NOMO-1 (cell line): ENCODE results near the gene SLC37A3.
A peak's percentile ranks its signal among the peaks of the same experiment; 100 is the strongest.

Experiments
- DNase-seq, 2 experiments: peaks; one replicate each; lab custom pipeline; 2025; ENCODE audit not compliant: unreplicated experiment in 2 of 2; lab: John Stamatoyannopoulos, UW

Gene SLC37A3

GRCh38 chr7:140402178-140402835 is 4.0 kb upstream of the SLC37A3 start:
- no peak for DNase-seq

GRCh38 chr7:140400381-140400780 is 2.1 kb upstream of the SLC37A3 start:
- no peak for DNase-seq

DNA sequence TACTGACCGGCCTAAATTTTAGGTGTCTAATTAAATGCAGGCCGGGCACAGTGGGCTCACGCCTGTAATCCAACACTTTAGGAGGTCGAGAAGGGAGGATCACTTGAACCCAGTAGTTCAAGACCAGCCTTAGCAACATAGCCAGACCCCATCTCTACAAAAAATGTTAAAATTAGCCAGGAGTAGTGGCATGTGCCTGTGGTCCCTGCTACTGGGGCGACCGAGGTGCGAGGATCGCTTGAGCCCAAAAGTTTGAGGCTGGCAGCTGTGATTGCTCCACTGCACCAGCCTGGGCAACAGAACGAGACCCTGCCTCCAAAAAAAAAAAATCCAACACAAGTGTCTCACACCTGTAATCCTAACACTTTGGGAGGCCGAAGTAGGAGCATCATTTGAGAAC is 491 bp upstream of the SLC37A3 start:
- DNase-seq = no peak

DNA sequence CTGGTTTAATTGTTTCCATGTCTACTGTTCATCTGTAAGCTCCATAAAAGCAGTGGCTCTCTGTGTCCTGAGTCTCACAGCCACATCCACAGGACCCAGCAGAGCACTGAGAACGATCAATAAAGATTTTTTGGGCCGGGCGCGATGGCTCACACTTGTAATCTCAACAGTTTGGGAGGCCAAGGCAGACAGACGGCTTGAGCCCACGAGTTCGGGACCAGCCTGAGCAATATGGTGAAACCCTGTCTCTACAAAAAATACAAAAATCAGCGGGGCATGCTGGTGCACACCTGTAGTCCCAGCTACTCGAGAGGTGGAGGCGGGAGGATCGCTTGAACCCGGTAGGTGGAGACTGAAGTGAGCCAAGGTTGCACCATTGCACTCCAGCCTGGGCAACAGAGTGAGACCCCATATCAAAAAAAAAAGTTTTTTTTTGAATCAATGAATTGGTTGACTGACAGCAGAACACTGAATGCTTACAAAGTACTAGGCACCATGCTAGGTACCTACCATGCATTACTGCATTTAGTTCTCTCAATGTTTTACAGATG is 4.5 kb downstream of the SLC37A3 start:
- no peak for DNase-seq

DNA sequence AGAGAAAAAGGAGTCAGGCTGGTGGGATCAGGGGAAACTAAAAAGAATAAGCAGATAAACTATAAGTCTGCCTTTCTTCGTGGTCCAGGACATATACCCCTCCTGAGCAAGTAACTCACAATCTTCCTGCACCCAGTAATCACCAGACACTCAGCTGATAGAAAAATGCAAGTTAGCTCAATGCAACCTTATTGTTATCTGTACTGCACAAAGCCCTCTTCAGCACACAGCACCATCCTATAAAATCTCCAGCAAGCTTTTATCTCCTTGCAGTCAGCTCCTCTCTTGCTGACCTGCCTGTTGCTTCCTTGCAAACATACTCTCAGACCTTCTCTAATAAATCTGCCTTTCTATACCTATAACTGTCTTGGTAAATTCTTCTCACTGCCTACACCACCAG is 6.7 kb downstream of the SLC37A3 start:
- DNase-seq = no peak

DNA sequence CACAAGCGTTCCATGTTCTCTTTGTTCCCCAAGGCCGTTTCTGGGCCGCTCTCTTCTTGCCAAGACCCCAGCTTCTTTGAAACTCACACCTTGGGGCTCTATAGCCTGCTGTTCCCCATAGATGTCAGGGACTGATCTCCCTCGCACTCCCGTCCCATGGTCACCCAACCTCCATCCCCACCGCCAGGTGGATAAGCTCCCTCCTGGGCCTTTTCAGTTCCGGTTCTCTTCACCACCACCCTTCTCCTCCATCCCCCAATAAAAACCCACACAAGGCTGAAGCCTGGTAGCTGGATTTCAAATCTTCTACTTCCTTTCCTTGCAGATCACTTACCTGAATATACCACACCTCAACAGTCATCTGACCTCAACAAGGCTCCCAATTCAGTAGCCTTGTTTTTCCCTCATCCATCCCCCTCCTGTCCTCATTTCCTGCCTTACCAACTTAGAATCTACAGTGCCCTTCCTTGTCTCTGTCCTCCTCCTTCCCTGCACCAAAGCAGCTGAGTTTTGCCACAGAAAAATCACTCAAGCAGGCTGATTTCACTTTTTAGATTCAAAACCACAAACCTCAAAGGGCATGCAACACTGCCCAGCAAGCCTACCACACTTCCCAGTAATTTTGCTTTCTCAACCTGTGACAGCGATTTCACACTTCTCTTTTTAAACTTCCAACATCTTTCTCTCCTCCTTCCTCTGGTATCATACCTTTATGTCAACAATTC is 7.7 kb downstream of the SLC37A3 start:
- DNase-seq = peak in 1 of 2 experiments; percentile 31

DNA sequence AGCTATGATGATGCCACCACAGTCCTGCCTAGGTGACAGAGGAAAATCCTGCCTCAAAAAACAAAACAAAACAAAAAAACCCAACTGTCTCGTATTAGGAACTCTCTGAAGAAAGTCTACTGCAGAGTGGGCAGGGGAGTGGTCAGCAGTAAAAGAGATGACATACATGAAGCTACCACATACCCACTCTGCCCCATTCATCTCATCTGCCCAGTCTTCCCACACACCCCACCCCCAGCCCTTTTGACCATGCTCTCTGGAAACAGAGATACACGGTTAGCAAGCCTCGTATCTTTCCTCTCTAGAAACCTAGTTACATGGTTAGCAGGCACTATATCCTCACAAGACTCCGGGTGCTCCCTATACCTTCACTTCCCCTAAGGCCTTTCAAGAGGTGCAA is 8.3 kb downstream of the SLC37A3 start:
- DNase-seq = no peak

GRCh38 chr7:140389445-140389844 is 8.9 kb downstream of the SLC37A3 start:
- no peak for DNase-seq

DNA sequence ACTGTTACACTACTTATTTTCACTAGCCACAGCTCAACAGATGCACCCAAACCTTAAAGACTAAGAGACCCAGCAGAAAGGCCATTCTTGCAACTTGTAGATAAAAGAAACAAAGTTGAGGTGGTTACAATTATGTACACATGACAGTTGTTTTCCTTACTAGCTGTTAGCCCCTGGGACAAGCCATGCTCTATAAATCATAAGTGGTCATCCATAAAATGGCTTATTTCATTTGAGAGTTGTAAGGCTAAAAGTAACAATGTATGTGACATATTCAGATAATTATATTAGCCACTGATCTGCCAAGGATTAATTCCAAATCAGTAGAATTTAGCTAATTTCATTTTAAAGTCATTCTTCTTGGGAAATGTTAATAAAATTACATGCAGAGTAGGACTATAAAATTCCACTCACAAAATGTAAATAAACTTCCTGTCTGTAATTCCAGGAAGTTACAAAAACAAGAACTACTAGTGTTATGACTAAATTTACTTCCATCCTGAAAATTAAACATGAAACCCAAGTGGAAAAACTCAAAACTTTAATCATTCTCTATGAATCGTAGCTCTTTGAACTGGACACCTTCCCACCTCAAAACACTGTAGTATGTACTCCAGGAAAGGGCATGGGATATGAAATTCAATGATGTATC is 13.3 kb downstream of the SLC37A3 start:
- DNase-seq = no peak

DNA sequence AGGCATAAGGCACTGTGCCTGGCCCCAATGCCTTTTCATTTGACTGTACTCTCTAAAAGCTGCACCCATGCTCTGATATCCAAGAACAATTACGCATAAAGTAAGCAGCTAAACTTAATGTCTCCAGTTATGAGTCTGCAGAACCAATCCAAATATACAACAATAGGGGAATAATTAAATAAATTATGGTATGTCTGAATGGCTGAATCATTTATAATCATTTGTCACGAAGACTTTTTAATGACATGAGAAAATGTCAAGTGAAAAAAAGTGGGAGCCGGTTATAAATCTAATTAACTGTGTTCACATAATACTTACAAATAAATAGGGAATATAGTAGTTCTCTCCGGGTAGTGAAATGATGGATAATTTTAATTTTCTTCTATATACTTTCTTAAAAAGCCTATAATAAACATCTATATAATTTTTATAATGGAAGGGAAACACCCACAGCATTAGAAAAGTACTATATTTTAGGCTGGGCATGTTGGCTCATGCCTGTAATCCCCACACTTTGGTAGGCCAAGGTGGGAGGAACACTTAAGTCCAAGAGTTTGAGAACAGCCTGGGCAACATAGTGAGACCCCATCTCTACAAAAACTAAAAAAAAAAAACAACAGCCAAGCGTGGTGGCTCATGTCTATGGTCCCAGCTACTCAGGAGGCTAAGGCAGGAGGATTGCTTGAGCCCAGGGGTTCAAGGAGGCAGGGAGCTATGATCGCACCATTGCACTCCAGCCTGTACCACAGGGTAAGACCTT is 14.2 kb downstream of the SLC37A3 start:
- DNase-seq = no peak

- no peak for DNase-seq
Observed at GRCh38 chr7:140375892-140376730, 22.2 kb downstream of the SLC37A3 start.

DNA sequence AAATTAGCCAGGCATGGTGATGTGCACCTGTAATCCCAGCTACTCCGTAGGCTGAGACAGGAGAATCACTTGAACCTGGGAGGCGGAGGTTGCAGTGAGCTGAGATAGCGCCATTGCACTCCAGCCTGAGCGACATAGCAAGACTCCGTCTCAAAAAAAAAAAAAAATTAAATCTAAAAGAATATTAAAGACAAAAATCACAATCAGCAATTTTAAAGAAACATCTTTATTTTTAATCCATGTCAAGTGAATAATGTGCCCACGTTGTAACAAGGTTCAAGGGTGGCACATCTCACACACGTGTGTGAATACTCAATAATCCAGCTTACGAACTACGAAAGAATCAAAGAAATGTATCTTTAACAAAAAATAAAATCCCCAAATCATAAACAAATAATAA is 23.0 kb downstream of the SLC37A3 start:
- no peak for DNase-seq

GRCh38 chr7:140369294-140369693 is 29.0 kb downstream of the SLC37A3 start:
- DNase-seq = no peak

DNA sequence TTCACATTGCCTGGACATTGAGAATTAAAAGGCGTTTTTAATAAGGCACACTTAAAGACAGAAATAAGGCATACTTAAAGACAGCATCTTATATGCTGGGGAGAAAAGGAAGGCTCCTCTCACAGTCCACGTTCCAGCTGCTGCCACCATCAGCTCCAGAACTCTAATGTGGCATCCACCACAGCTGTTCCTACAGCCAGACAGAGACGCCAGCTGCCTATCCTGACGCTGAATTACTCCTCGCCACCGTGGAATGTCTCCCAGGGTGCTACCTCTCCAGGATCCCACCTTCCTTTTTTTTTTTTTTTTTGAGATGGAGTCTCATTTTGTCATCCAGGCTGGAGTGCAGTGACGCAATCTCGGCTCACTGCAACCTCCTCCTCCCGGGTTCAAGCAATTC is 30.8 kb downstream of the SLC37A3 start:
- DNase-seq = no peak

DNA sequence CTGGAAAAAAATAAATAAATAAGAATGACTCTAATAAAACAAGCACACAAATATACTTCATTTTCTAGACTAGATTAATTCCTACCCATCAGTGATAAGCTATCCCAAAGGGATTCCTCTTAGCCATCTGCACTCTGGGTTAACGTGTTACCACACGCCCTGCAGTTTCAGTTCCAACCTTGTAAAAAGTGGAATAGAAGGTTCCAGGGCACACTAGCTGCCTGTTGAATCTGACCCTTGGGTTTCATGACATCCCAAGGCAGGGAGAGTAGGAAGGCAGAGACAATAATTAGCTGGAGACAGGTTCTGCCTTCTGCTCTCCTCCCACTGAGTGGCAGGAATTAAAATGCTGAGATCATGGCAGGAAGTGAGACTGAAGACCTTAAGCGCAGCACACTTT is 33.5 kb downstream of the SLC37A3 start:
- DNase-seq = no peak

GRCh38 chr7:140360697-140361229 is 37.6 kb downstream of the SLC37A3 start:
- DNase-seq = no peak

DNA sequence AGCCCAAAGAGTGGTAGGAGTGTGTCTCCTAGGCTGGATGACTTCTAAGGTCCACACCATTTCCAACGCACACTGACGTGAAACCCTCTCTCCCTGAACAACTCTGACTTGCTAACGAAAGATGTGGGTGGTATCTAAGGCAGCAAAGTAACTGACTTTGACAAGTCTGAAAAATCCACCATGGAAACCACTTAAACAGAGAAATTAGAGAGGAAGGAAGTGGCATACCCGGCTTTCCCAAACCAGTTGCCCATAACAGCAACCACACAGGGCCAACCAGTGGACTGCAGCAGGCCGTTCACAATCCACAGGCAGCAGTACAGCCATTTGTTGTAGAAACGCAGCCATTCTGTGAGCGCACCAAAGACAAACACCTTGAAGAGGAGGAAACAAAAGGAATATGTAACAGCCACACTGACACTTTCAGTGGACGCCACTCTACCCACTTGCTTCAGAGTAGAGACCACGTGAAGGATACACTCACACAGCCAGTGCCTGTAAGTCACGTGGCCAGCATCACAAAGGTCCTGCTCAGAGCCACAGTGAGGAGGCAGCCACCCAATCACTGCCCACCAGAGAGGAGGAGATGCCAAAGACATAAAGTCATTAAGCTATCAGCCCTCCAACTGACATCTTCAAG is 39.8 kb downstream of the SLC37A3 start:
- DNase-seq = peak in 1 of 2 experiments; percentile 0

DNA sequence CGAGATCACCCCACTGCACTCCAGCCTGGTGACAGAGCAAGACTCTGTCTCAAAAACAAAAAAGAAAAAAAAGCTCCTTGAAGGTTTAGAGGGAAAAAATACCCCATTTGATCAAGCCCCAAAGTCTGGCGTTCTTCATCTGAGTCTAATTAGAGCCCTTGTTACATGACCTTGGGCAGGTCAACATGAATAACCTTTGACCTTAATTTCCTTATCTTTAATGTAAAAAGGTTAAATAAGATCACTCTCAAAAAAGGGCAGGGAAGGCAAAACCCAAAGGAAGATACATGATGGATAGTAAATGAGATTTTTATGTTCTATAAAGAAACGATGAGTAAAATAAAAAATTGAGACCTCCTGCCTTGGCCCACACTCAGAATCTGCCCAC is 40.3 kb downstream of the SLC37A3 start:
- DNase-seq = no peak

DNA sequence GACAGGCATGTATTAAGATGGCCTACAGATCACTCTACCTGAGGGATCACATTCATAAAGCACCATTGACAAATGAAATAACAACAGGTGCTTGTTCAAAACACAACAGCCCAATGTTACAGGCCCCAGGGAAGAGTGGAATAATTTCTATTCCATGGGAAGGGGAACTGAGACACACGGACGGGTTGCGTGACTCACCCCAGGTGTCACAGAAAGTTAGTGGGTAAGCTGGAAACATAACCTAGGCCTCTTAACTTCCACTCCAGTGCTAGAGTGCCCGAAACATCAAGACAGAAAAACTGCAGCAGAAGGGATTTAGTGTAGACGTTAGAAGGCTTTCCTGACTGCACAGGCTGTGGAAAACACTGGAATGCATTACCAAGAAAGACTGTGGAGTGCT is 48.3 kb downstream of the SLC37A3 start:
- no peak for DNase-seq
